Activated T-cell treated with anti-CD3 and anti-CD28 coated beads, Interleukin-2, amount 50 U/mL, for 1 hour (primary cell): ENCODE results near the gene GPR68.
"Not testable (repeated sequence)": the region's sequence is repeated elsewhere in the genome, so short reads cannot be mapped to it uniquely, and the experiment has no call there.

ENCODE experiments used
- DNase-seq: peaks from one replicate; pipeline ENCODE4 v3.0.0-alpha.2; 2020

GPR68 gene

DNA sequence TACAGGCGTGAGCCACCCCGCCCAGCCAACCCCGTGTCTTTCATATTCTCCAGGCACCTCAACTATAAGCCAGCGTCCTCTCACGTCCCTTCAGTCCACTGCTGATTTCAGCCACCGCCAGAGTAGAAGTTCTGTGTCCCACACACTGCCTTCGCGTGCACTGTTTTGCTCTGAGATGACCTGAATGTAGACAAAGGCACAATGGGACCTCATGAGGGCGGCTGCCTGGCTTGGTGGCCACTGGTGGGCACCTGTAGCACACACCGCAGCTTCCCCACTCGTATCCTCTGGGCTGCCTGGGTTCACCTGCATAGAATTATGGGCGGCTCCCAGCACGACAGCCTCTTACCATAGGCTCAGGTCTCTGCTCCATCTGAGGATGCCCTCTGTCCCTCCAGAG, 57.2 kb downstream of the GPR68 start:
- DNase-seq = no peak

DNA sequence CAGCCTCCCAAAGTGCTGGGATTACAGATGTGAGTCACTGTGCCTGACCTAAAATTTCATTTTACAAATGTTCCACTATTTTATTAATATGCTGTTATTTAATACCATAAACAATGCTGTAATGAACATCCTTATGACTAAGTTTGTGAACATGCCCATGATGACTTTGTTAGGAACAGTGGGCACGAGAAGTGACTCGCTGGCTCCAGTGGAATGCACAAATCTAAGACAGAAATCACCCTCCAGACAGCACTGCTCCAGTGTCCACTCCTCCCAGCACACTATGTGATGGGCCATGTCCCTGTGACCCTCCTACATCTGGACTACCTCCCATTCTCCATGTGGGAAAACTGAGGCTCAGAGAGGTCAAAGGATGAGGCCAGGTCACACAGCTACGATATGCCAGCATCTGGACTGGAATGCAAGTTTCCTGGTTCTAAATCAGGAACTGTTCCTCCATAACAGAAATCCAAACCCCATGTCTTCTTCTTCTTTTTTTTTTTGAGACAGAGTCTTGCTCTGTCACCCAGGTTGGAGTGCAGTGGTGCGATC, 57.9 kb downstream of the GPR68 start:
- DNase-seq = no peak

DNA sequence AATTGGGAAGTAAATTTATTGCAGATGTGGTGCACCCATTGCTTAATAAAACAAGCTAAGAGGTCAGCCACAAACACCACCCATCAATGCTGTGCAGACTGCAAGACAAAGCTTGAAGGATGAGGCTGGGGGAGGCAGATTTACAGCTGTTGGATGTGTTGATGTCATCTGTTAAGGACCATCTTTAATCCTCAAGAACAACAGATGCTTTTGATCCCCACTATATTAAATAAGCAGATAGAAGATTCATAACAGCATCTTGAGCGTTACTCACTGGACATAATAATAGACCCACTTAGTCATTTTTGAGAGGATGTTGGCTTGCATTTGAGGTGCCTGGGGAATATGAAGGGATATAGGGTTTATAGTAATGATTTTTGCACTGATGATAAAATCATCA, 58.8 kb downstream of the GPR68 start:
- DNase-seq = no peak

DNA sequence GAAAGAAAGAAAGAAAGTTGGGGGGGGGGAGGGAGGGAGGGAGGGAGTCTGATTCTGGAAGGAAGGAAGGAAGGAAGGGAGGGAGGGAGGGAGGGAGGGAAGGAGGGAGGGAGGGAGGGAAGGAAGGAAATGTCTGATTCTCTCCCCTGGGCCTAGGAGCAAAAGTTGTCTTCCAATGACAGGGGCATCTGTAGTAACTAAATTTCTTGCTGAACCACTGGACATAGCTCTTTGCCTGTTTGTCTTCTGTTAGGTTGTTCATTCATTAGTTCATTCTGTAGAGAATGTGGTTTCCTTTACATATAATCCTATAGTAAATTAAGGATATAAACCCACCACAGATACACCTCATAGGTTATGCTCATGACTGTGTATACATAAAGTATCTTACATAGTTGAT, 59.9 kb downstream of the GPR68 start:
- DNase-seq = no peak

DNA sequence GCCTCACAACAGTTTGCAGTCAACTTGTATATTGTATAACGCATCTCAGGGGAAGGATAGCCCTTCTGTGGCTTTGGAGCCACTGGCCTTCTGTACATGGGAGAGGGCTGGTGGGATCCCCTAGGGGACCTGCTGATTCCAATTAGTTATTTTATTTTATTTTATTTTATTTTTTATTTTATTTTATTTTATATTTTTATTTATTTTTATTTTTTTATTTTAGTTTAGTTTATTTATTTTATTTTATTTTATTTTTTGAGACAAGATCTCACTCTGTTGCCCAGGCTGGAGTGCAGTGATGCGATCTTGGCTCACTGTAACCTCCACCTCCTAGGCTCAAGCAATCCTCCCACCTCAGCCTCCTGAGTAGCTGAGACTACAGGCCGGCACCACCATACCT, 61.8 kb downstream of the GPR68 start:
- DNase-seq = not testable (repeated sequence)
